PC-9 (cell line): ENCODE data around the gene ERCC1.

Experiments
- CTCF ChIP-seq: fragments of 200-600 bp; sonication (generic); conservative IDR thresholded peaks from 2 replicates; pipeline ENCODE4 v1.6.1; 2017; ENCODE audit warnings: mixed run types, antibody characterized with exemption, mild to moderate bottlenecking, moderate library complexity
- EZH2 ChIP-seq: fragments of 200-600 bp; sonication (generic); IDR thresholded peaks from 2 replicates; pipeline ENCODE4 v1.8.0; 2017; ENCODE audit warnings: antibody characterized with exemption, low read depth

- no peak for TF ChIP-seq CTCF
- no peak for TF ChIP-seq EZH2
These were observed 606 bp downstream of the ERCC1 start for GRCh38 chr19:45423033-45423588.
